H54 (cell line): ENCODE results near the gene BRPF3.

Experiments
- DNase-seq: peaks from one replicate; pipeline ENCODE4 v3.0.0; 2011; ENCODE audit warnings: low spot score, mixed read lengths; ENCODE audit not compliant: insufficient read length
- FAIRE-seq: peaks from 3 replicates; lab custom pipeline; 2011; peaks lifted over from hg19 to GRCh38; lab: Jason Lieb, UNC
- POLR2A ChIP-seq: IDR thresholded peaks from 2 replicates; pipeline ENCODE4 v1.6.1; 2011; ENCODE audit warnings: low read depth, mild to moderate bottlenecking, low read length

BRPF3 gene

GRCh38 chr6:36276581-36277536 lies 80.3 kb downstream of the BRPF3 start:
- TF ChIP-seq POLR2A, result no peak
- no peak for FAIRE-seq
- DNase-seq, result no peak

DNA sequence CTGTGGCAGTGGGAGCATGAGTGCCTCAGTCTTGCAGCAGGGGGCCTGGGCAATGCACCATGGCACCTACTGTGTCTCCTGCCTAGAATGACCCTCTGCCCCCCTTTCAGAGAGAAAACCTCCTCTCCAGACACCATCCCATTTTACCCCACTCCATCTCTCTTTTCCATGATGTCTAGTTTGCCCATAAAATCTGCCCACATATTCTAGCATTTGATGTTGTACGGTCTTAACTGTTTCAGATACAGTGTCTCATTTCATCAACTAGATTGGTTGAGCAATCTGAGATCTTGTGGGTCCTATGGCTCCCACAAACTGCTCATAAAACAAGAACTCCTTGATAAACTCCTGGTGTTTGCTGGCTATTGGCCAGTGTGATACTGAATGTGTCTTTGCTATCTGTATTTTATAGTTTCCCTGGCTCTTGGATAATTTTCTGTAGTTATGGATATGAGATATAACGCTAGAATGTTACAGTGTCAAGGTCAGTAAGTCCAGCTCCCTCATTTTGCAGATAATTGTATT lies 81.5 kb downstream of the BRPF3 start:
- no peak for DNase-seq
- FAIRE-seq, result no peak

GRCh38 chr6:36280467-36280866 lies 83.9 kb downstream of the BRPF3 start:
- FAIRE-seq (no peak), DNase-seq (no peak)
- TF ChIP-seq POLR2A, result no peak

More for the DNA sequence above, 81.5 kb downstream of the BRPF3 start:
- no peak for TF ChIP-seq POLR2A

- no peak for TF ChIP-seq POLR2A
- DNase-seq (no peak), FAIRE-seq (no peak)
Observed at GRCh38 chr6:36280983-36281382, 84.4 kb downstream of the BRPF3 start.
